HG03457 (cell line): ENCODE measurements around the gene CYCS.
A peak's percentile ranks its signal among the peaks of the same experiment; 100 is the strongest.
"Not testable (repeated sequence)": the region's sequence is repeated elsewhere in the genome, so short reads cannot be mapped to it uniquely, and the experiment has no call there.

ENCODE experiments used
- ATAC-seq: cut with Tn5 transposase; IDR thresholded peaks from one replicate; pipeline ENCODE4 v1.9.1; 2021; ENCODE audit warnings: moderate number of reproducible peaks; ENCODE audit not compliant: unreplicated experiment

Gene CYCS

GRCh38 chr7:25119102-25119501, 6.0 kb downstream of the CYCS start:
- no peak for ATAC-seq

- ATAC-seq: peak; percentile 20
Observed at GRCh38 chr7:25118048-25118753, 6.9 kb downstream of the CYCS start.

GRCh38 chr7:25117226-25118047, 7.6 kb downstream of the CYCS start:
- peak; percentile 65 for ATAC-seq

GRCh38 chr7:25116621-25117020, 8.4 kb downstream of the CYCS start:
- no peak for ATAC-seq

- not testable (repeated sequence) for ATAC-seq
Observed at GRCh38 chr7:25110514-25110913, 14.5 kb downstream of the CYCS start.

GRCh38 chr7:25109276-25109675, 15.8 kb downstream of the CYCS start:
- ATAC-seq: no peak

- no peak for ATAC-seq
Observed at GRCh38 chr7:25105911-25106310, 19.1 kb downstream of the CYCS start.

- no peak for ATAC-seq
Observed at GRCh38 chr7:25103773-25104172, 21.3 kb downstream of the CYCS start.

- ATAC-seq: no peak
Observed at GRCh38 chr7:25101817-25102216, 23.2 kb downstream of the CYCS start.

- ATAC-seq: no peak
Observed at GRCh38 chr7:25098096-25099046, 26.7 kb downstream of the CYCS start.

GRCh38 chr7:25095516-25096345, 29.3 kb downstream of the CYCS start:
- no peak for ATAC-seq

GRCh38 chr7:25093268-25093826, 31.7 kb downstream of the CYCS start:
- no peak for ATAC-seq

- no peak for ATAC-seq
Observed at GRCh38 chr7:25091779-25092178, 33.3 kb downstream of the CYCS start.

GRCh38 chr7:25091176-25091575, 33.9 kb downstream of the CYCS start:
- ATAC-seq: no peak

- ATAC-seq: no peak
Observed at GRCh38 chr7:25090374-25090773, 34.7 kb downstream of the CYCS start.

GRCh38 chr7:25087855-25088254, 37.2 kb downstream of the CYCS start:
- ATAC-seq: peak; percentile 93

- ATAC-seq: no peak
Observed at GRCh38 chr7:25084821-25085220, 40.2 kb downstream of the CYCS start.

GRCh38 chr7:25083201-25083600, 41.9 kb downstream of the CYCS start:
- ATAC-seq: no peak

- ATAC-seq: not testable (repeated sequence)
Observed at GRCh38 chr7:25082041-25082440, 43.0 kb downstream of the CYCS start.

GRCh38 chr7:25077096-25077495, 48.0 kb downstream of the CYCS start:
- no peak for ATAC-seq
